Astrocyte (in vitro differentiated cells and primary cell): ENCODE data around the gene HTRA2. TPM values are rescaled to one million over a fixed set of nuclear protein-coding genes. Genes with fewer than 3 reads are reported as not detected.

Experiments used
- DNase-seq: peaks from one replicate; pipeline ENCODE4 v3.0.0-alpha.2; 2010; ENCODE audit warnings: low read depth
- FAIRE-seq: peaks from 2 replicates; lab custom pipeline; 2011; peaks lifted over from hg19 to GRCh38; lab: Jason Lieb, UNC
- H2AFZ ChIP-seq: 2 replicates; pipeline ENCODE4 v1.6.0; 2012; ENCODE audit warnings: low read depth, low read length, inconsistent platforms
- H3K27ac ChIP-seq: 2 replicates; pipeline ENCODE4 v1.5.1; 2011; ENCODE audit warnings: low read depth, low read length, inconsistent platforms
- H3K27me3 ChIP-seq: 2 replicates; pipeline ENCODE4 v1.6.0; 2011; ENCODE audit warnings: low read length, inconsistent platforms; ENCODE audit not compliant: insufficient read depth
- H3K36me3 ChIP-seq: 2 replicates; pipeline ENCODE4 v1.5.1; 2011; ENCODE audit warnings: low read length, inconsistent platforms; ENCODE audit not compliant: insufficient read depth
- H3K4me1 ChIP-seq: 2 replicates; pipeline ENCODE4 v1.5.1; 2011; ENCODE audit warnings: low read length, inconsistent platforms; ENCODE audit not compliant: insufficient read depth
- H3K4me2 ChIP-seq: 2 replicates; pipeline ENCODE4 v1.6.0; 2012; ENCODE audit warnings: low read length, inconsistent platforms
- H3K4me3 ChIP-seq: 2 replicates; pipeline ENCODE4 v1.5.1; 2011; ENCODE audit warnings: low read depth, mild to moderate bottlenecking, low read length, inconsistent platforms; ENCODE audit not compliant: insufficient read depth
- H3K79me2 ChIP-seq: 2 replicates; pipeline ENCODE4 v1.6.0; 2012; ENCODE audit warnings: mild to moderate bottlenecking, low read length, inconsistent platforms; ENCODE audit not compliant: insufficient read depth
- H3K9ac ChIP-seq: 2 replicates; pipeline ENCODE4 v1.6.0; 2012; ENCODE audit warnings: mild to moderate bottlenecking, low read length, inconsistent platforms
- H3K9me3 ChIP-seq: 2 replicates; pipeline ENCODE4 v1.5.1; 2012; ENCODE audit warnings: low read depth, mild to moderate bottlenecking, low read length, inconsistent platforms; ENCODE audit not compliant: insufficient read depth
- H4K20me1 ChIP-seq: 2 replicates; pipeline ENCODE4 v1.6.0; 2012; ENCODE audit warnings: low read length, inconsistent platforms; ENCODE audit not compliant: insufficient read depth
- H3K27ac Mint-ChIP-seq: one replicate; pipeline ENCODE4 v1.8.0; 2021; ENCODE audit warnings: mild to moderate bottlenecking, mixed read lengths; ENCODE audit not compliant: unreplicated experiment
- H3K27me3 Mint-ChIP-seq: one replicate; pipeline ENCODE4 v1.8.0; 2021; ENCODE audit warnings: low read depth, mixed read lengths; ENCODE audit not compliant: unreplicated experiment
- H3K36me3 Mint-ChIP-seq: one replicate; pipeline ENCODE4 v1.8.0; 2021; ENCODE audit warnings: low read depth, mixed read lengths; ENCODE audit not compliant: unreplicated experiment
- H3K4me1 Mint-ChIP-seq: one replicate; pipeline ENCODE4 v1.8.0; 2021; ENCODE audit warnings: low read depth, mixed read lengths; ENCODE audit not compliant: unreplicated experiment
- H3K4me3 Mint-ChIP-seq: one replicate; pipeline ENCODE4 v1.8.0; 2021; ENCODE audit warnings: mild to moderate bottlenecking, moderate library complexity, mixed read lengths; ENCODE audit not compliant: unreplicated experiment
- H3K9me3 Mint-ChIP-seq: one replicate; pipeline ENCODE4 v1.8.0; 2021; ENCODE audit warnings: mild to moderate bottlenecking, mixed read lengths; ENCODE audit not compliant: unreplicated experiment
- CTCF ChIP-seq: IDR thresholded peaks from 2 replicates; pipeline ENCODE4 v1.5.1; 2011; ENCODE audit warnings: low read depth, mild to moderate bottlenecking, inconsistent platforms, low read length, moderate library complexity; ENCODE audit not compliant: insufficient read depth
- EZH2 ChIP-seq: IDR thresholded peaks from 2 replicates; pipeline ENCODE4 v1.6.1; 2012; ENCODE audit warnings: mild to moderate bottlenecking, low read length, inconsistent platforms; ENCODE audit not compliant: insufficient read depth
- total RNA-seq: library from RNA; stranded (reverse); gene quantifications from 2 replicates; pipeline ENCODE4 v1.2.1, GENCODE V29; 2021

HTRA2 gene
- total RNA-seq, 1 donor from 2014 or later = 24.4 TPM

GRCh38 chr2:74522516-74522915, 7.2 kb upstream of the HTRA2 start:
- Histone ChIP-seq H3K27me3 (peaks cover 35% of the 10 kb centered on the region), H2AFZ (no peak overlapping the region), H3K9me3 (no peaks in the 10 kb centered on the region), H3K9ac (no peak overlapping the region), H3K79me2 (peaks cover 7% of the 10 kb centered on the region), H4K20me1 (peaks cover 10% of the 10 kb centered on the region), H3K4me3 (no peak overlapping the region), H3K27ac (no peak overlapping the region), H3K4me1 (no peaks in the 10 kb centered on the region), H3K36me3 (peaks cover 14% of the 10 kb centered on the region), H3K4me2 (no peak overlapping the region)
- TF ChIP-seq EZH2 (no peak), CTCF (no peak)
- peaks cover 8% of the 10 kb centered on the region for H3K9me3 Mint-ChIP-seq
- FAIRE-seq (no peak), DNase-seq (no peak)
- H3K4me1 Mint-ChIP-seq = no peaks in the 10 kb centered on the region
- H3K4me3 Mint-ChIP-seq = no peak overlapping the region
- H3K36me3 Mint-ChIP-seq = peaks cover 11% of the 10 kb centered on the region
- H3K27me3 Mint-ChIP-seq = peaks cover 54% of the 10 kb centered on the region
- H3K27ac Mint-ChIP-seq = no peak overlapping the region

- peaks cover 11% of the 10 kb centered on the region for H3K4me1 ChIP-seq
- H3K27ac ChIP-seq = no peak overlapping the region
- no peak overlapping the region for H3K27ac Mint-ChIP-seq
- DNase-seq (no peak), FAIRE-seq (no peak)
- TF ChIP-seq EZH2 = no peak
- no peak for TF ChIP-seq CTCF
- peaks cover 25% of the 10 kb centered on the region for H4K20me1 ChIP-seq
- H3K4me2 ChIP-seq = no peak overlapping the region
- H2AFZ ChIP-seq = no peak overlapping the region
- H3K9me3 ChIP-seq = no peaks in the 10 kb centered on the region
- no peak overlapping the region for H3K4me3 ChIP-seq
- peaks cover 40% of the 10 kb centered on the region for H3K27me3 Mint-ChIP-seq
- H3K9me3 Mint-ChIP-seq = peaks cover 5% of the 10 kb centered on the region
- H3K36me3 ChIP-seq = peaks cover 19% of the 10 kb centered on the region
- H3K4me1 Mint-ChIP-seq = peaks cover 5% of the 10 kb centered on the region
- peaks cover 20% of the 10 kb centered on the region for H3K27me3 ChIP-seq
- no peak overlapping the region for H3K4me3 Mint-ChIP-seq
- H3K9ac ChIP-seq = no peak overlapping the region
- H3K79me2 ChIP-seq = peaks cover 22% of the 10 kb centered on the region
- H3K36me3 Mint-ChIP-seq = peaks cover 11% of the 10 kb centered on the region
Observed at GRCh38 chr2:74524005-74524404, 5.7 kb upstream of the HTRA2 start.

GRCh38 chr2:74524955-74525716, 4.6 kb upstream of the HTRA2 start:
- H3K4me2 ChIP-seq = no peak overlapping the region
- H3K27me3 ChIP-seq = peaks cover 8% of the 10 kb centered on the region
- DNase-seq (no peak), FAIRE-seq (no peak)
- Mint-ChIP-seq H3K27ac (no peak overlapping the region), H3K4me3 (no peak overlapping the region), H3K27me3 (peaks cover 29% of the 10 kb centered on the region), H3K9me3 (peaks cover 5% of the 10 kb centered on the region), H3K4me1 (peaks cover 5% of the 10 kb centered on the region), H3K36me3 (peaks cover 11% of the 10 kb centered on the region)
- no peak overlapping the region for H3K4me3 ChIP-seq
- H3K36me3 ChIP-seq = peaks cover 19% of the 10 kb centered on the region
- no peak overlapping the region for H3K9ac ChIP-seq
- peaks cover 11% of the 10 kb centered on the region for H3K4me1 ChIP-seq
- peaks cover 25% of the 10 kb centered on the region for H4K20me1 ChIP-seq
- H3K27ac ChIP-seq = no peak overlapping the region
- H2AFZ ChIP-seq = no peak overlapping the region
- no peak for TF ChIP-seq CTCF
- no peak for TF ChIP-seq EZH2
- H3K9me3 ChIP-seq = no peaks in the 10 kb centered on the region
- H3K79me2 ChIP-seq = peaks cover 33% of the 10 kb centered on the region
